HuH-7 (cell line): ENCODE results near the gene CALCOCO1.
"Not testable (repeated sequence)": the region's sequence is repeated elsewhere in the genome, so short reads cannot be mapped to it uniquely, and the experiment has no call there.

Experiments used
- DNase-seq: peaks from one replicate; pipeline ENCODE4 v3.0.0; 2011; ENCODE audit warnings: low spot score

CALCOCO1 gene, protein sequence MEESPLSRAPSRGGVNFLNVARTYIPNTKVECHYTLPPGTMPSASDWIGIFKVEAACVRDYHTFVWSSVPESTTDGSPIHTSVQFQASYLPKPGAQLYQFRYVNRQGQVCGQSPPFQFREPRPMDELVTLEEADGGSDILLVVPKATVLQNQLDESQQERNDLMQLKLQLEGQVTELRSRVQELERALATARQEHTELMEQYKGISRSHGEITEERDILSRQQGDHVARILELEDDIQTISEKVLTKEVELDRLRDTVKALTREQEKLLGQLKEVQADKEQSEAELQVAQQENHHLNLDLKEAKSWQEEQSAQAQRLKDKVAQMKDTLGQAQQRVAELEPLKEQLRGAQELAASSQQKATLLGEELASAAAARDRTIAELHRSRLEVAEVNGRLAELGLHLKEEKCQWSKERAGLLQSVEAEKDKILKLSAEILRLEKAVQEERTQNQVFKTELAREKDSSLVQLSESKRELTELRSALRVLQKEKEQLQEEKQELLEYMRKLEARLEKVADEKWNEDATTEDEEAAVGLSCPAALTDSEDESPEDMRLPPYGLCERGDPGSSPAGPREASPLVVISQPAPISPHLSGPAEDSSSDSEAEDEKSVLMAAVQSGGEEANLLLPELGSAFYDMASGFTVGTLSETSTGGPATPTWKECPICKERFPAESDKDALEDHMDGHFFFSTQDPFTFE

GRCh38 chr12:53727310-53728041 is at the start of gene CALCOCO1:
Gene CALCOCO1, minus strand, starts transcription at chr12:53727452. Its CDS starts 2,210 bp downstream, at chr12:53725242.
- peak; percentile 97 for DNase-seq

DNA sequence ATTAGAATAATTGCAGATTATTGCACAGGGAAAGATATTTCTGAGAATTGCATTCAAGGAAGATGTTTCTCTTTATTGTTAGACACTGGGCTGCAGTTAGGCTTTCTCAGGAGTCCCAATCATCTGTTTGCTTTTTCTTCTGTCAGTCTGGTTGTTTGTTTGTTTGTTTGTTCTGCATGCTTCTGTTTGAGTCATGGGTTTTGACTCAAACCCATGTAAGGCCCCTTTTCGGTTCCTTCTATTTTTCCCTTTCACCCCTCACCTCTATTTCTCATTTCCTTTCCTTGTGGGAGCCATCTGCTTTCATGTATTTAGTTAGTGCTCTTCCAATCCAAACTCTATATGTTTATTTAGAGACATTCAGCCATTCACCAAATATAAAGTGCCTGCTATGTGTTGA is 49.6 kb upstream of the CALCOCO1 start:
- no peak for DNase-seq

DNA sequence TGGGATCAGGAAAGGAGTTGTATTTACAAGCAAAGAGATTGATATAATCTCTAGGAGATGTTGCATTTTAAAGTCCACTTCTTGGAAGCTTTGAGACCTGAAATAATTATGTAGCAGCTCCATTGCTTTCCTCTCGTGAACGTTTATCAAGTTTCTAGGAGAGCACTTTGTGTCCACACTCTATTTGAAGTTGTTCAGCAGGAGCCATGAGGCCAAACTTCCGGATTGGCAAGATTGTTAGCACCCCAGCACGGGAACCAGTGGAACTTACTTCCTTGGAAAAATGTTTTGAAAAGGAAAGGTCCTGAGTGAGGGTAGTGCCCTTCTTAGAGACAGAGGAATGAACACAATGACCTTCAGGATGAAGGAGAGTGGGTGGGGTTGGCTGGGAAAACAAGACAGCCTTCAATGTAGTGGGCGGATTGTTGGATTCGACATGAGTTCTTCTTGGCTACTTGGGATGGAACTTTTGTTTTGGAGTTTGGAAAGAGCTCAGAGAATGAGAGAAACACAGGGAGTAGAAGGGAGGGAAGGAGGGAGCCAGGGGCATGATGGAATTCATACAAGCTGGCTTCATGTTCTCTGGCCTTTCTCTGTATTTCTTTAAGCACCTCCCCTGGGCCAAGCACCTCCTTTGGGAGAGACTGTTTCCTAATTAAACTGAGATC is 48.4 kb upstream of the CALCOCO1 start:
- no peak for DNase-seq

DNA sequence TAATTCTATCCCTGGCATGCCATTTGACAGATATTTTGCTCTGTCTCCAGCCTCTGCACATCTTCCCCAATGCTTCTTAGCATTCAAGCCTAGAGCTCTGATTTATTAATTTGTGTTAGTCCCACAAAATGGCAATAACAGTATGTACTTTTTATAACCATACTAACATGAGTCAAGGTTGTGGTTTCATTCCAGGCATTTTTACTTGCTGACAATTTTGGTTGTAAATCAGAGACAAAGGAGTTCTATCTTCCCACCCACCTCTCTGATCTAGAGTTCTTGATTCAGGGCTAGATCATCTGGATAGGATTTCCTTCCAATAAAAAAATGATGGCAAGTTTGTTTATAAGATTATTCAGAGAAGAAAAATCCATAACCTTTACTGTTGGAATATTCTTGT is 43.0 kb upstream of the CALCOCO1 start:
- DNase-seq = no peak

GRCh38 chr12:53768976-53769375 is 41.7 kb upstream of the CALCOCO1 start:
- no peak for DNase-seq

GRCh38 chr12:53766881-53767280 is 39.6 kb upstream of the CALCOCO1 start:
- no peak for DNase-seq

DNA sequence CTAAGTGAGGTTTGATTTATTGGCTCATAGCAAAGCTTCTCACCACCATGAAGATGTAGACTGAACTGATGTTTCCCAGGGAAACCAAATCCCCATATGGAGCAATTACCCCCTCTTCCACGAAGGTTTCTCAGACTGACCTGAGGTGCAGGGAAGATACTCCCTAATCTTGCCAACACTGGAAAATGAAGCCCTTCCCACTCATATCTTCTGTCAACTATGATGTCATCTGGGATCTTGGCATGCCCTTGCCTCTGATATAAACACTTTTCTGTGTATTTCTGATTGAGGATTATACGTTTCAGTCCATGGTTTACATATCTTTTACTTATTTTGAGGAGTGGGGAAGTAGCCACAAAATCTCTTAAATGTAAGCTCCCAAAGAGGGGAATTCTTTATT is 38.6 kb upstream of the CALCOCO1 start:
- DNase-seq = no peak

DNA sequence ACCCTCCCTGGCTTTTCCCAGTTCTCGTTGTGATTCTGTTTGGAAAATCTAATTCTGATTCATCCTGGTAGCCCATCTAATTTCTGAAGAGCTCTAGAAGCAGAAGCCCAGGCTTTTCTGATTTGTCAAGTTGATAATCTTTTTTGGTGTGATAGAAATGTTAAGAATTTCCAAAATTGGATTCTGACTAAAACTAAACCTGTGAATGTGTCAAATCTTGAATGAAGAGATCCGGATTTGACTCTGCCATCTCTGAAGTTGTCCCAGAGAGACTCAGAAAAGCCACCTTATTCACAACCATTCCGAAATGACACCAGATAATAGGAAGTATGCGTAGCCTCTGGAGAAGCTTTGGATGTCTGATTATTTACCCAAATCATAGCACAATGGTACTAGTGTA is 37.4 kb upstream of the CALCOCO1 start:
- no peak for DNase-seq

GRCh38 chr12:53762793-53763192 is 35.5 kb upstream of the CALCOCO1 start:
- not testable (repeated sequence) for DNase-seq

DNA sequence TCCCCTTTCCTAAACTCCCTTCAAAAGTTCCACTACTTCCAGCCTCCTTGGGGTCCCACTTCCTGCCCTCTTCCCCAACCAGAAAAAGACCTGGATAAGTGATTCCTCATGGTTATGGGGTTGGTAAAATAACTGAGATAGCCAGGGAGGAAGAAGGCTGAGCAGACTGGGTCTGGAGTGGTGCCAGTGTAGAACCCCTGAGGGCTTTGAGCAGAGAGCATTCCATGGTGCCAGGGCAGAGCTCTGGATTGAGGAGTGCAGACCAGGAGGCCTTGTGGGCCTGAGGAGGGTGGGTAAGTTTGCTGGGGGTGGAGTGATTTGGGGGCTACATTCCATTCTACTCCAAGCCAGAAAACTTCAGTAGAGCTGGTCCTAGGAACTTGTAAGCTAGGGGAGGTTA is 34.1 kb upstream of the CALCOCO1 start:
- no peak for DNase-seq

DNA sequence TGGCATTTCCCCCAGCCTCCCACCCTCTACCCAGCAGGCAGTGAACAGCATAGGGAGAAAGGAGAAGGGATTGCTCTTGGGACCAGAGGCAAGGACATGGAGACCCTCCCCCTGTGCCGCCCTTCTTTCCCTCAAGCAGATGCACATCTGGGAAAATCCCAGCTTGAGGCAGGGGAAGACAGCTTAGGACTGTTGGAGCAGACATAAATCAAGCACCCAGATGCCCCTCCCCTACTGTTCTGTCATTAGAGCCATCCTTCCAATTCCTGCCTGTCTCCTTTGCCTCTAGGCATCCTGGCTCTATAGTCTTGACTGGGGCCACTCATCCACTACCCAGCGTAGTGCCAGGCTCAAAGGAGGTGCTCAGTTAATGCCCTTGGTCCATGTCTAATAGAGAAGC is 32.0 kb upstream of the CALCOCO1 start:
- DNase-seq = no peak

DNA sequence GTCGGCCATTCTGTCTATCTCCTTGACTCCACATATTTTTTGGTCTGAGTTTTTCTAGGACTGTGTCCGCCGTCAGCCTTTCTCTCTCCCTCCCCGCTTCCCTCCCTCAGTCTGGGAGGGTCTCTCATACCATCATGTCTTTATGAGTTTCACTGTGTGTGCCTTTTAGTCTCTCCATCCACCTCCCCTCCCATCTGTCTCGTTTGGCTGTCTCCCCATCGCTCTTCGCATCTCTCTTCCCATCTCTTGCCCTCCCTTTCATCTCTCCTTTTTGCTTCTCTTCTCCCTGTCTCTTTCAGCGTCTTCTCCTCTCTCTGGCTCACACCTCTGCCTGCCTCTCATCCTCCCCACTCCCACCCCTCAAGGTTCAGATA is 31.5 kb upstream of the CALCOCO1 start:
- no peak for DNase-seq

DNA sequence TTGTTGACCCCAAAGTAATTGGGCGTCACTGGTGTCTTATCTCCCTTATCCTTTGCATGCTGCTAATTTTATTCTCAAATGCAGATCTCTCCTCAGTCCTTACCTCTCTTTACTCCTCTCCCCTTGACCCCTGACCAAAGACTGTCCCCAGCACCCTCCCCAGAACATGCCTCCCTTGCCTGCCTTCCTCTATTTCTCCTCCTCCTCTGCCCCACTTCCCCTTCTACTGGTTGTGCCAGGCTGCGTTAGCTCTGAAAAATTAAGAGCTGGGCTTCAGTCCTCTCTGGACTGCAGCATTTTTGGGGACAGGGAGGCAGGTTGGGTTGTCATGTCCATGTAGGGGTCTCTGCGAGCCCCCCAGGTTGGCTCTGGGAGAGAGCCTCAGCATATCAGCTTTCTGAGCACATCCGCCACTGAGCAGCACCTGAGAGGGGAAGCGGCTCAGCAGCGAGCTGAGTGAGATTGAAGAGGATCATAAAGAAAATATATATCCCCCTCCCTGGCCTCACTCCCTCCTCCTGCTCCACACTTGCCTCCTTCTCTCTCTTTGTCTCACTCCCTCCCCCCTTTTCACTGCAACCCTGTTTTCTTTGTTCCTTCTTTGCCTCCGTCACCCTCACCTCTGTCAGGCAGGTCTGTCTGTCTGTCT is 31.0 kb upstream of the CALCOCO1 start:
- DNase-seq = no peak

GRCh38 chr12:53757101-53757770 is 30.0 kb upstream of the CALCOCO1 start:
- DNase-seq = peak; percentile 94

GRCh38 chr12:53756300-53757100 is 29.2 kb upstream of the CALCOCO1 start:
- no peak for DNase-seq

GRCh38 chr12:53755893-53756292 is 28.6 kb upstream of the CALCOCO1 start:
- DNase-seq = no peak

DNA sequence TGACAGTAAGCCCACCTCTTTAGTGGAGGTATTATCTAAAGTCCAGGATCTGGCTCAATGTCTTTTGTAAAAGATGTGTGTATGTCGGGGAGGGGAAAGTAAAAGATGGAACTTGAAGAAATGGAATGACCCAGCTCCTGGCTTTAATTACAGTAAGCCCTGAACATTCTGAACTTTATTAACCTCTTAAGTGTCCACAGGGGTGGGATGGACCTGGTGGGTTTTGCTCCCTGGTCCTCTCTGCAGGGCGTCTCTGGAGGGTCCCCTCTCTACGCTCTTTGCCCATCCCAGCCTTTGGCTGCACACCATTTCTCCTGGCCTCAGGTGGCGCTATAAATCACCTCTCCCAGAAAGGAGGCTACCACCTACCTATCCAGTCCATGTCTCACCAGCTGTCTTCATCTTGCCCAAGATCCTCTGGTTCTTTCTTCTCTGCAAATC is 28.2 kb upstream of the CALCOCO1 start:
- DNase-seq = peak; percentile 79

- no peak for DNase-seq
These were observed 27.5 kb upstream of the CALCOCO1 start for GRCh38 chr12:53754633-53755264.

DNA sequence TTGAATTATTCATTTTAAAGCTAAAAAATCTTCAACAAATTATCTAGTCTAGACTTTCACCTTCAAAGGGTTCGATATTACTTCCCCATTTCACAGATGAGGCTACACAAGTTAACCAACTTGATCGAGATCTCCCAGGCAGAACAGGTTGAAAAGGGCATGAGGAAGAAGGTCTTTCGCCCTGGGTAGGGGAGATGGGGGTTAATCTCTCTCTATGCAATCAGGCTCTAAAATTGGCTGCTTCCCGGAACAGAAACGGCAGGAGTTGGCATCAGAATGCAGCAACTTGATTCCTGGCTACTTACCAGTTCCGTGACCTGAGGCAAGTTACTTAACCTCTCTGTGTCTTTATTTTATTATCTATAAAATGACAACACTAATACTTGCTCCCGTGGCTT is 26.9 kb upstream of the CALCOCO1 start:
- DNase-seq = no peak

DNA sequence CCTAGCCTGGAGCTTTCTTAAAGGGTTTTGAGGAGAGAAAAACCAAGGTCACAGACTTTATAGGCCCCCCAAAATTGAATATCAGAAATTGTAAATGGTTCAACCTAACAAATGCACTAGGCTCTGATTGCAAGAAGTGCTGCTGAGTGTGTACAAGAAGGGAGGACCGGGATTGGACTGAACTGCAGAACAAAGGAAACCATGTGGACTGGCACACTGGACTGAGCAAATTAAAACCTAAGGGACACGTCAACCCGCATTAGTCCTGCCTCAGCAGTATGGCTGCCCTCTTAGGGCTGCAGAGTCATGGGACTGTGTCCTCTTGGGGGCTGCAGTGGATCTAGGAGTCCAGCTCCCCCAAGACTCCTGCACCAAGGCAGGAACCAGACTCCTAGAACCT is 25.4 kb upstream of the CALCOCO1 start:
- DNase-seq = no peak
